ENCODE data around the gene DTX1. TPM values are rescaled to one million over a fixed set of nuclear protein-coding genes. Genes with fewer than 3 reads are reported as not detected.
"Not testable (repeated sequence)": the region's sequence is repeated elsewhere in the genome, so short reads cannot be mapped to it uniquely, and the experiment has no call there.

The DTX1 gene
- polyA plus RNA-seq, 1 donor: 5.9 TPM

DNA sequence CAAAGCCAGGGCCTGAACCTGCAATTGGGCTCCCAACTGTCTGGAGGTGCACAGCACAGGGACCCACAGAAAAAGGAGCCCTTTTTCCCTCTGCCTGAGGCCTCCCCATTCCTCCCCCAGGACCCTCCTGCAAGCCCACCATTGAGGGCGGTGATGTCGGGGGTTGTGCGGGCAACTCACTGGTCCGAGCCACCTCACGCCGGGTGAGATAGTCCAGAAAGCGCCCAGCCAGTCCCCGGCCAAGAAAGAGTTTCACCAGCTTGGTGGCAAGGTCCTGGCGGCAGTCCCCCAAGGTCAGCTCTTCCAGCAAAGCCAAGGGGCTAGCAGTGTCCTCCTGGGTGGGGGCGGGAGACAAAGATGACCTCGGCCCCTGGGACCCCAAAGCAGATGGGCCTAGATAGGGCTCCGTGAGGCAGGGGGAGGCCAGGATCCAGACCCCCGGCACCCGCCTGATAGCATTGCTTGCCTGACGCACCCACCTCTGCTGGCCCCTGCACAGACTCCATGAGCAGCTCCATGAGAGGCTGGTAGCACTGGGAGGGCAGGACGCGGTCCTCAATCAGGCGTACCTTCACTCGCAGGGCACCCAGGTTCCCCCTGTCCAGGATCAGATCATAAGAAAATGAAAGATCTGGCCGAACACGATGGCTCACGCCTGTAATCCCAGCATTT, 59.1 kb downstream of the DTX1 start:
- no peak for DNase-seq

DNA sequence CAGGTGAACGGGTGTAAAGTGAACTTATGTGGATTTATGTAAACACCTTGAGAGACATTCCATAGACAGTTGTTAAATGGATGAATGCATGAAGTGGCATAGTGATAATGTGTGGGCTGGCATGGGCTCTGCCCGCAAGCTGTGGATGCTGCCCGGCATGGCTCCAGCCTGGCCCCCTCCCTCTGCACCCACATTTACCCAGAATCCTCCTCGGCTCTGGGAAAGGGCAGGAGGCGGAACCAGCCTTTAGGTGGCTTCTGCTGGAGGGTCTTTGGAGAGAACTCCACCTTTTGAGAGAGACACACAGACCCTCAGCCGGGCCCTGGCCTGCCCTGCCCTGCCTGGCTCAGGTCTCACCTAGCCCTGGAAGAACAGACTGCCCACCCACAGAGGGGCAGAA, 60.3 kb downstream of the DTX1 start:
- no peak for DNase-seq

DNA sequence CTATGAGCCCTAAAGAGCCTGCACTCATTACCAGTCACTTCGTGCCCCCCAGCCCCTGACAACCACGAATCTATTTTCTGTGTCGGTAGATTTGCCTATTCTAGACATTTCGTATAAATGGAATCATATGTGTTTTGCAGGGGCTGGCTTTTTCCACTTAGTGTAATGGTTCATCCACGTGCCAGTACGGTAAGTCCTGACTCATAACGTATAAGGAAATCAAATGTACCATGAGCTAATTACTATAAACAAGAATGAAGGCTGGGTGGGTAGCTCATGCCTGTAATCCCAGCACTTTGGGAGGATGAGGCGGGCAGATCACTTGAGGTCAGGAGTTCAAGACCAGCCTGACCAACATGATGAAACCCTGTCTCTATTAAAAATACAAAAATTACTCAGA, 61.2 kb downstream of the DTX1 start:
- DNase-seq: not testable (repeated sequence)

DNA sequence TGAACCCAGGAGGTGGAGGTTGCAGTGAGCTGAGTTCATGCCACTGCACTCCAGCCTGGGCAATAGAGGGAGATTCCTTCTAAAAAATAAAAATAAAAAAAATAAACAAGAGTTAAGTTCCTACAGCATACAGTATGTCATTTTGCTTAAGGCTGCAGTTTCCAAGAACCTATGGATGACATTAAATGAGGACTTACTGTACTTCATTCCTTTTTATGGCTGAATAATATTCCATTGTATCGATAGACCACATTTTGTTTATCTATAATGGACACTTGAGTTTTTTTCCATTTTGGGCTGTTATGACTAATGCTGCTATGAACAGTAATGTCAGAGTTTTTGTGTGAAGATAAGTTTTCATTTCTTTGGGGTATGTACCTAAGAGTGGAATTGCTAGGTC, 61.6 kb downstream of the DTX1 start:
- no peak for DNase-seq

DNA sequence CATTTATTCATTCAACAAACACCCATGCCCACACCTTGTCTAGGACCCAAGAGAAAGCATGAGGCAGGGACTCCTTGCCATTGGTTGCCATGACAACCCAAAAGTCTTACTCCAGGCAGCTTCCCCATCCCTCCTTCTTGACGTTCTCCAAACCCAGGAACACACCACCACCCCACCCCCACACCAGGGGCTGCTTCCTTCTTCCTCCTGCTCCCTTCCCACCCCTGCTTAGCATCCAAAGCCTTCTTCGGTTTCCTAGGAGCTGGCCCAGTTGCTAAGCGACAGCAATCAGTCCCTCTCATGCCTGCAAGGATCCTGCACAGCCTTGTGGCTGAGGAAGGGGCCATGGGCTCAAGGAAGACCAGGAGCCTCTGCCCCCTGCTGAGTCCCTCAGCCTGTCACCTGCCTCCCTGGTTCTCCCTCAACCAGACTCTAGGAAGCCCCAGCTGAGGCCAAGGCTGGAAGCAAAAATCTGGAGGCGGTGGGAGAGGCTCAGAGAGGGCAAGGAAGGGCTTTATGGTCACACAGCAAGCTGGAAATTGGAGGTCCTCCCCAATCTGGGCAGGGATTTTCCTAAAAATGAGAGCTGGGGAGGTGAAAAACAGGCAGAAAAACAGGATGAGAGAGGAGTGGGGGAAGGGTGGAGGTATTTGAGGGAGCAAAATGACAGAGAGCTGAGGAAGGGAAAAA, 63.6 kb downstream of the DTX1 start:
- no peak for DNase-seq

DNA sequence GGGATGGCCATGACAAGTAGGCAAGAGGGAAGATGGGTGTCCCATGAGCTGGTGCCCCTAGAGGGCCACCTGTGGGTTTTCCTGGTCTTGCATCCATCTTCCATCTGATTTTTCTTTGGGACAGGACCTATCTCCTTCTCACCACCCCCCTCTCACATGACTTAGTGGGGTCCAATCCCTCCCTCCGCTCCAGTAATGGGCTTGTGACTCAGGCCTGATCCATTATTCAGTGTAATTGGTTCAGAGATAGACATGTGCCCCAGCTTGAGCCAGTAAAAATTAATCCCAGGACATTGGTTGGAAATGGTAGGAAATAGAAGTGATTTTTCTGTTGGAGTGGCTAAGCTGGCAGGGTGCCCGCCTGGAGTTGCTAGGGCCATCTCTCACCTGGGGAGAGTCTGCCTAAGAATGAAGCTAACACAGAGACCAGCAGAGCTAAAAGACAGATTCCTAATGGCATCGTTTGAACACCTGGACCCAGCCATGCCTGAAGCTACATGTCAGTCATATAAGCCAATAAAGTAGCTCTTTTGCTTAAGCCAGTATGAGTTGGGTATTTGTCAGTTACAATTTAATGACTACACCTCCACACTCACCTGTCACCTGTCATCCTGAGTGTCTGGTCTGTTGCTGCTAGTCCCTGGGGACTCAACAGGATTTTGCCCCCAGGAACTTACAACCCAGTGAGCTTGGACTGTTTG, 64.3 kb downstream of the DTX1 start:
- no peak for DNase-seq

DNA sequence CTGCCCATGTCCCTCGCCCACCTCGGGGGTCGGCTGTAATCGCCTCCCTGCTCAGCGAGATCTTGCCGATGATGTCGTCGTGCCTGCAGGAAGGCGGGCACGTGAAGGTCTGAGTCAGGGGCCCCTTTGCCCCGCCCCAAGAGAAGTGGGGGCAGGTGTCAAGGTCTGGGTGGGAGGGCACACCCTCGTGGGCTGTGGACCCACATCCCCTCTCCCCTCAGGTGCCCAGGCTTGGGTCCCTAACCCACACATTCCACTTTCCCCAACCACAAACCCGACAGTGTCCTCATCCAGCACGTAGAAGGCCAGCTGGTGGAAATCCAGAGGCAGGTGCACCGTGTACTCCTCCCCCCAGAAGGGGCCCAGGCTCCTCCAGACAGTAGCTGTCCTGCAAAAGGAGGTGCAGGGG, 71.3 kb downstream of the DTX1 start:
- DNase-seq: no peak

DNA sequence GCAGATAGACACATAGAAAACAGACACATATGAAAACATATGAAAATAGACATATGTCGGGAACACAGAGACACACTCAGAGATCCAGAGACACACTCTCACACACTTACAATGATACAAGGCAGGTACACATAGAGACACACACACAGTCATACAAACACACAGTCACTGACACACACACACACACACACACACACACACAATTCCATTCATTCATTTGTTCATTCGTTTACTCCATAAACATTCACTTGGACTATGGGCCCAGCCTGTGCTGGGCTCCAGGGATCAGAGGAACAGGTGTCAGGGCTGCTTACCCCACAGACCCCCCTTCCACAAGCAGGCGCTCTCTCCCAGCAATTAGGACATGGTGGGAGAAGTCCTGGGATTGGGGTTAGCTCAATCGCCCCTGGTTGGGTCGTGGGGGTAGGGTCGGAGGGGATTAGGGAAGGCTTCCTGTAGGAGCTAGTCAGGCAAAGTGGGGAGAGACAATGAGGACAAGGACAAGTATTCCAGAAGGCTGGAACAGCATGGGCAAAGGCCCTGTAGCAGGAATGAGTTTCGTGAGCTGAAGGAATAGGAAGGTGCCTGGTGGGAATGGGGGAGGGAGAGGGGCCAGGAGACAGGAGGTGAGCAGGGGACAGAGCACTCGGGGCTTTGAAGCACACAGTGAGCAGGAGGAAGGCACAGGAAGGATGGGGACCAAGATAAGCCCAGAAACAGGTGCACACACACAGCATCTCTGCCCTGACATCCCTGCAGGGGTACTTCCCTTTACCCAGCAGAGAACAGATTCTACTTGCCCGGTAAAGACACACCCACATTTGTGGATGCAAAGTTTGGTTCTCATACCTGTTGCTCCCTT, 72.5 kb downstream of the DTX1 start:
- no peak for DNase-seq

DNA sequence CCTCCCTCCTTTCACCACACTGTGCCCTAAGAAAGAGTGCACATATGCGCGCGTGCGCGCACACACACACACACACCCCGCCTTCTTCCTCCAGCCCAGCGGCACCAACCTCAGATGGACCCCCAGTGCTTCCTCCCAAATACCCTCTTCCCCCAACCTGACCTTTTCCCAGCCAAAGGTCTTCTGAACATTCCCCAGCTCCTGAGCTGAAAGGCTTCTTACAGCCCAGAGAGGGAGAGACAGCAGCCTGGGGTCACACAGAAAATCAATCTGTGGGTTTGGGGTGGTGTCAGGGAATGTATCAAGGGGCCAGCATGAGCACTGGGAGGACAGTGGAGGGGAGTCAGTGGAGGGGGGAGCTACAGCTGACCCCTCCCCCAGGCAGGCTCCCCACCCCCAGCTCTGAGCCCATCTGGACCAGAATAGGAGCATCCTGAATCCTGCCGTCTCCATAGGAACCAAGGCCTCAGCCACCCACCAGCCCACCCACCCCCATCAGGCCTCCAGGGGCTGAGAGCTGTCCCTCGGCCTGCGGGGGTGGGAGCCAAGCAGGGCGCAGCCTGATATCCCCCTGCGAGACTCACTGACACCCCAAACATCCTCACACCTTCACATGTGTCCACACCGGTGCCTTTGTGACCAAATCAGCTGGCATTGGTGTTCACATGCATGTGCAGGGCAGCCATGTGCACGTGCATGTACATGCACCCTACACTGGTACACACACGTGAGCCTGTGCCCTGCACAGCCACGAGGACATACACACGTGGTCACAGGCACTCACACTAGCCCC, 73.3 kb downstream of the DTX1 start:
- DNase-seq: no peak

DNA sequence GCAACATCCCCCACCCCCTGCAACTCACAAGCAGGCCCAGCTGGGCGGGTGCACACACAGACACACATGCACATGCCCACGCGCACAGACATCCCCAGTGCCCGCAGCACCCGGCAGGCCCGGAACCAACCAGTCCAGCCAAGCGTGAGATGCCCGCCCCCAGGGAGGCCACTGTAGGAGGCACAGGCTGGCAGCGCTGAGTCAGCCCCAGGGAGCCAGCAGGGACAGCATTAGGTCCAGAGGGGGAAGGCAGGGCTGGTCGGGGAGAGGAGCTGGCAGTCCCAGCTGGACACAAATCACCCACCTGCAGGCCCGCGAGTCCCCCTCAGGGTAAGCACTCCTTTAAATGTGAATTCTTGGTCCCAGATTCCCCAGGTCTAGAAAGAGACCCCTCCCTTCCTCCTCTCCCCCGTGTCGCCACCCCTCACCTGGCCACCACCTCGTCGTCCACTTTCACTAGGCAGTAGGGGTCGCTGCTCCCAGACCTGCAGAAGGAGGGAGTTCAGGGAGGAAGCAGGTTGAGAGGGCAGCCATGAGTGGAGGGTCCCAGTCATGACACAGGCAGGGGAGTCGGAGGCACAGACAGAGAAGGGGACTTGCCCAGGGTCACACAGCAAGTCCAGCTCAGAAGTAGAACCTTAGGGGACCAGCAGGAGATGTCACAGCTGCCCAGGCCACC, 74.1 kb downstream of the DTX1 start:
- no peak for DNase-seq

DNA sequence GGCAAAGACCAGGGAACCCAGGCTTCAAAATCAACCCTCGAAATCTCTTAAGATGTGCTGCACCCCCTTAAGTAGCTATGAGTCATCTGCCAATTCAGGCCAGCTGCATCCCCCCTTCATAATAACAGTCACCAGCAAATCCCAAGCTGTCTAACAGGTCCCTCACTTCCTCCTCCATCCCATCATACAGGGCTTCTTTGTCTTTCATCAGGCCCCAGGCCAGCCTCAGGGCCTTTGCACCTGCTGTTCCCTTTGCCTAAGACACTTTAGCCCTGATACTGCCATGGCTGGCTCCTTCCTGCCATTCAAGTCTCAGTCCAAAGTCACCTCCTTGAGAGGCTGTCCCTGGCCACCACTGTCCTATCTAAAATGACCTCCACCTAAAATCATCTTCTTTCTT, 75.0 kb downstream of the DTX1 start:
- DNase-seq: no peak

DNA sequence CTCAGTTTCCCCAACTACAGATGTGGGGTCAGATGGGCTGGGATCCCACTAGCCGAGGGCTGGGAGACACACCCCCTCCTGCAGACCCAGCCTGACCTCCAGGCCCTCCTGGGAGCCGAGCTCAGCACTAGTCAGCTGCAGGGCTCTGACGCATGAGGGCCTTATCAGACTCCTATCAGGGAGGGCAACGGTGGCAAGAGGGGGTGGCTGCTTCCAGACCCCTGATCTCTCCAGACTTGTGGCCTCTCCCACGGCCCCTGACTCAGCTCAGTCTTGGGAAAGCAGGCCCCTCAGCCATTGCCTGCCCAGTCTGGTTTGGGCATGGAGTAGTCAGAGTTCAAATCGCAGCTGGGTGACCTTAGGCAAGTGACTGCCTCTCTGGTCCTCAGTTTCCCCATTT, 76.5 kb downstream of the DTX1 start:
- DNase-seq: no peak

DNA sequence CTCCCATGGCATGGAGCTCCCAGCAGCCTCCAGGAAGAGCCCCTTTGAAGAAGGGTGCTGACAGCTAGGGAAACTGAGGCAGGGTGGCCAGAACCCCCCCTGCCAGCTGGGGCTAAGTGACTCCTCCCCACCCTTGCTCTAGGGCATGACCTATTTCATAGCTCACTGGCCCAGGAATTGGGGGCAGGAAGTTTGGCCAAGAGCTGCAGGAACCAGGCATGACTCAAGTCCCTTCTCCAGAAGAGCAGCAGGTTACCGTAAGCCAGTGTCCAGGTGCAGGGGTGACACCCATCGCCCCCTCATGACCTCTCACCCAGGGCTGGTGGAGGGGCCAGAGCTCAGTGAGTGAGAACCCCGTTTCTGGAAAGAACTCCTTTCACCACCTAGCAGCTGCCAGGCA, 77.1 kb downstream of the DTX1 start:
- DNase-seq: no peak

DNA sequence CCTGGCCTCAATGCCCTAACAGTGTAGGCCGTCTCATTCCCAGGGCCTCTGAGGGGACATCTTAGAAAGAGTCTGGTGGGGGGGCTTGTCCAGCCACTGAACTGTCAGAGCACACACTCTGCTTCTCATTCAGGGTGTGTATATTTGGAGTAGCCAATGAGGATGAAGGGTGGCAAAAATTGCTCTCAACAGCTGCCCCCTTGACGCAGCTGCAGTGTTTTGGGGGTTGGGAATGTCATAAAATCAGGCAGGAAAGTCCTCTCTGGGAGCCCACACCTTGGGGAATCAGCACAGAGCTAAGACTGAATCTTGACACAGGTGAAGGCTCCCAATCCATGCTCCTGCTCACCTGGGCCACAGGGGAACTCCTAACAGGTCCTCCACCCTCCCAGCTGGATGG, 77.5 kb downstream of the DTX1 start:
- no peak for DNase-seq

DNA sequence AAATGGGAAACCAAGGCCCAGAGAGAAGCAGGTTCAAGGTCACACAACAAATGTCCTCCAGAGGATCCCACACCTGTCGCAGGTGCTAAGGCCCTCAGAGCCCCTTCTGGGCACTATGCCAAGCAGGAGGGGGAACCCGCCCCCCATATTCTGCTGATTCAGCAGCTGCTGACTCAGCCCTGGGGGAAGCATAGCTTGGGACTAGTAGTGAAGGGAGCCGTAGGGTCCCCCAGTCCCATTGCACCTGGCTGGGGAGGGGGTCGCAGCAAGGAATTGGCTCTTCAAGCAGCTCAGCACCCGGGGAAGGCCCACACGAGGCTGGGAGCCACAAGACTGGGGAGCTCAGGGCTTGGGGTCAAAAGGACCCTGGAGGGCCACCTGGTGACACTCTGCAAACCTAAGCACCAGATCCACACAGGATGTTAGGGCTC, 78.0 kb downstream of the DTX1 start:
- no peak for DNase-seq

DNA sequence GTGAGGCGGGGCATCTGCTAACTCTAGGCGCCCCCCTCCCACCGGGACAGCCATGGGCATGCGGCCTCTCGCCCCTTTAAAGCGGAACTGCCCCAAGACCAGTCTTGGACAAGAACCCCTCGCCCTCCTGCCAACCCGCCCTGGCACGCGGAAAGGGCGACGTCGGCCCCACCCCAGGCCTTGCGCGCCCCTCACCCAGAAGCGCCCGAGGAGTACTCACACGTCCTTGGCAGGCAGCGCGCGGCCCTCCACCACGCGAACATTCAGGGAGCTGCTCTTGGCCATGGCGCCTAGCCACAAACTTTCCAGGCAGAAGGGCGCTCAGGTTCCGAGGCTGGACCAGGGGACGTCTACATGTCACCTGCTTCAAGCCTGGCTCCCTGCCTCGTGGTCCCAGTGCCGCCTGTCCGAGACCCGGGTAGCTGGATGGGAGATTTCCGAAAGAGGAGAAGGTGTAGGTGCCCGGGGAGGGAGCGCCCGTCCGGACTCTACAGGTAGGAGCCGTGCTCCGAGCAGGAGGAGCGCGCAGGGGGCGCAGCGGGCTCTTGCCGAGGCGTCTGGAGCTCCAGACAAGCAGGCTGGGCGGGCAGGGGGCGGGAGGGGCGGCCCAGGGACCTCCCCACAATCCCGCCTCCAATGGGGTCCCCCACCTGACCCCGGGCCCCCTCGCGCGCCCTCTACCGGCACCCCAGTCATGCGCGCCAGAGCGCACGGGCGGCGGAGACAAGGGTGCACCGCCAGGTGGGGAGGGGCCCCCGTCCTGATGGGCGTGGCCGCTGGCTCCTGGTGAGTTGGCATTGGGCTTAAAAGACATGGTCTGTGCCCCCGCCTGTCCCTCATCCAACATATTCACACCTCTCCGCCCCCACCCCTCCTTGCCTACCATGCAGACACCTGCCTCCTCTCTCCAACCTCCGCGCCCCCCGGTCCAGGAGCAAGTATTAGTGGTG, 78.9 kb downstream of the DTX1 start, which contains the start of gene RASAL1:
Gene RASAL1 (minus strand): TSS at position 584 of the 950 bp plus-strand sequence. CDS start 299 bp downstream, at position 285.
- DNase-seq: no peak

DNA sequence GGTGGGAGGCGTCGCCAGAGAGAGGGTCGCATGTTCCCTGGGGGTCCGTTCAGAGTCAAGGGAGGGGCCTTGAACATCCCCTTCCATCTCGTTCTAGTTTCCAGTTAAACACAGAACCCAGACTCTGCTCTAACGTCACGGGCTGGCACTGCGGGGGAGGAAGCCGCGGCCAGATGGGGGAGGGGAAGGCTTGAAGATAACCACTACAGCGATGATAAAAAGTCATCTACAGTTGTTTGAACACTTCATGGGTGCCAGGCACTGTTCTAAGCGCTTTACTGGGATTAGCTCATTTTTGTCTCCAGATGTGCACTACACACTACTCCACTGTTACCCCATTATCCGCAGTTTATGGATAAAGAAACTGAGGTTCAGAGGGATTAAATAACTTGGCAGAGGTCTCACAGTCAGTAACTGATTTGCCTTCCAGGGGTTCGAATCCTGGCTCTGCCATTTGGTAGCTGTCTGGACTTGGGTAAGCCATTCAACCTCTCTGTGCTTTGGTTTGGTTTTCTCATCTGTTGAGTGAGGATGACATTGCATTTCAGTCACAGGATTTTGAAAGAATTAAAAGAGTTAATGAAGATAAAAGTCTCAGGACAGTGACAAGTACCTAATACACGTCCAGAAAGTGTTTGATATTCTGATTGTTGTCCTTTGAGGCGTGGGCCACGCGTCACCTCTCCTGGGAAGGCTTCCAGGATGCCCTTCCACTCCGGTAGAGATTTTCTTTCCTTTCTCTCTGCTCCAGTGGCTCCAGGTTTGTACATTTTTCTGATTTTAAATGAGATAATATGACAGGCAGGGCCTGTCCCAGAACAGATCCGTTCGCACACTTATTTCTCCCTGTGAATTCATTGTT, 79.8 kb downstream of the DTX1 start:
- DNase-seq: no peak

DNA sequence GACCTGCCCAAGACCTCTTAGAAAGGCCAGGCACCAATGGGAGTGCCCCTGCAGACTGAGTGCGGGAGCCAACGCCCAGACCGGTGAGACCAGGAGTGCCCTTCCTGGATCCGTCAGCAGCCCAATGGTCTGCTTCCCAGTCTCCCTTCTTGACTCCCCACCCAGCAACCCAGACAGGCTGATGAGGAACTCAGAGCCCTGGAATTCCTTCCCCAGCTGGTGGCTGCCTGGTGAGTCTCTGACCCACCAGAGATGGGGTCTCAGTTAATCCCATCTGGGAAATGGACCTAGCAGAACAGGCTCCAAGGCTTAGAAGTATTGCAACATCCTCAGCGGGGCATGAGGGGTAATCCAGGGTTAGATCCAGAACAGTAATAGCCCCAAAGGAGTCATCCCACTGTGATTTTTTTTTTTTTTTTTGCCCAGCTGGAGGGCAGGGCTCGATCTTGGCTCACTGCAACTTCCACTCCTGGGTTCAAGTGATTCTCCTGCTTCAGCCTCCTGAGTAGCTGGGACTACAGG, 80.5 kb downstream of the DTX1 start:
- DNase-seq: no peak
